Calu3 (cell line): ENCODE measurements around the gene KIF21B. TPM values are rescaled to one million over a fixed set of nuclear protein-coding genes. Genes with fewer than 3 reads are reported as not detected.

Experiments used
- BruUV-seq: library from RNA; stranded (reverse); fragments of 400-500 nt; replicated peaks from 2 replicates; lab custom pipeline; 2021; lab: Mats Ljungman, UMichigan
- CTCF ChIA-PET: fragments of 300-600 bp; sonication (Branson Sonifier 250); formaldehyde crosslinking; loops from one replicate; lab custom pipeline; 2022; ENCODE audit warnings: antibody characterized with exemption; lab: Charles Lee
- DNase-seq: peaks from one replicate; pipeline ENCODE4 v3.0.0; 2022
- H3K27ac Mint-ChIP-seq: one replicate; pipeline ENCODE4 v1.8.0; 2022; ENCODE audit warnings: mixed read lengths; ENCODE audit not compliant: unreplicated experiment
- H3K27me3 Mint-ChIP-seq: one replicate; pipeline ENCODE4 v1.8.0; 2022; ENCODE audit warnings: mixed read lengths; ENCODE audit not compliant: unreplicated experiment
- H3K36me3 Mint-ChIP-seq: one replicate; pipeline ENCODE4 v1.8.0; 2022; ENCODE audit warnings: mild to moderate bottlenecking, moderate library complexity, mixed read lengths; ENCODE audit not compliant: insufficient read depth, unreplicated experiment
- H3K4me1 Mint-ChIP-seq: one replicate; pipeline ENCODE4 v1.8.0; 2022; ENCODE audit warnings: mild to moderate bottlenecking, low read depth, mixed read lengths; ENCODE audit not compliant: unreplicated experiment
- H3K4me3 Mint-ChIP-seq: one replicate; pipeline ENCODE4 v1.8.0; 2022; ENCODE audit warnings: mild to moderate bottlenecking, low read depth, moderate library complexity, mixed read lengths; ENCODE audit not compliant: unreplicated experiment
- H3K9me3 Mint-ChIP-seq: one replicate; pipeline ENCODE4 v1.8.0; 2022; ENCODE audit warnings: low read depth, mixed read lengths; ENCODE audit not compliant: unreplicated experiment
- CTCF ChIP-seq: fragments of 200-600 bp; IDR thresholded peaks from one replicate; pipeline ENCODE4 v1.8.0; 2022; ENCODE audit warnings: antibody characterized with exemption; ENCODE audit not compliant: unreplicated experiment
- intact Hi-C: fragments of 100-400 bp; cut with micrococcal nuclease; formaldehyde crosslinking; loops from one replicate; pipeline ENCODE4 v1.10.0; 2022; ENCODE audit not compliant: unreplicated experiment
- total RNA-seq: library from RNA; stranded (reverse); gene quantifications from 2 replicates; pipeline ENCODE4 v1.2.3, GENCODE V29; 2022

Gene KIF21B
- total RNA-seq, 1 experiment from 2014 or later, result 6.7 TPM

GRCh38 chr1:201021630-201022492 lies 1.7 kb downstream of the KIF21B start:
- TF ChIP-seq CTCF, result no peak
- intact Hi-C loops, result no loop called here
- Mint-ChIP-seq H3K9me3 (no peaks in the 10 kb centered on the region), H3K27me3 (peaks cover 8% of the 10 kb centered on the region), H3K4me1 (peaks cover 51% of the 10 kb centered on the region), H3K27ac (no peak overlapping the region), H3K4me3 (peak overlapping the region; percentile 71), H3K36me3 (peaks cover 24% of the 10 kb centered on the region)
- CTCF ChIA-PET, result no interaction called here
- TSS peak; percentile 35 for BruUV-seq
- DNase-seq, result no peak

GRCh38 chr1:201020721-201021629 lies 2.5 kb downstream of the KIF21B start:
- DNase-seq, result no peak
- intact Hi-C loops, result no loop called here
- Mint-ChIP-seq H3K9me3 (no peaks in the 10 kb centered on the region), H3K4me3 (peak overlapping the region; percentile 11), H3K36me3 (peaks cover 26% of the 10 kb centered on the region), H3K27ac (peak overlapping the region; percentile 94), H3K4me1 (peaks cover 57% of the 10 kb centered on the region), H3K27me3 (no peaks in the 10 kb centered on the region)
- CTCF ChIA-PET, result interaction anchor here (0.6 to 2.4 kb wide), 7 partner anchors 8 to 241 kb away, joined by 3 to 10 read pairs (median 4); no protein-coding TSS in a partner anchor
- TF ChIP-seq CTCF, result peak; percentile 34
- no TSS peak for BruUV-seq

- CTCF ChIA-PET, result interaction anchor here (0.5 to 2.4 kb wide), 9 partner anchors 9 to 579 kb away, joined by 3 to 10 read pairs (median 3); no protein-coding TSS in a partner anchor
- Mint-ChIP-seq H3K4me3 (peak overlapping the region; percentile 11), H3K36me3 (peaks cover 26% of the 10 kb centered on the region), H3K4me1 (peaks cover 66% of the 10 kb centered on the region), H3K27ac (peak overlapping the region; percentile 94), H3K9me3 (no peaks in the 10 kb centered on the region), H3K27me3 (no peaks in the 10 kb centered on the region)
- TF ChIP-seq CTCF, result no peak
- no TSS peak for BruUV-seq
- no peak for DNase-seq
- intact Hi-C loops, result no loop called here
Observed at GRCh38 chr1:201020040-201020591, 3.4 kb downstream of the KIF21B start.
